WI38 (cell line): ENCODE results near the gene FOXJ3.

Source experiments
- H3K4me3 ChIP-seq: 2 replicates; pipeline ENCODE4 v1.5.1; 2011; ENCODE audit warnings: low read depth, mild to moderate bottlenecking, control low read depth, low read length
- CTCF ChIP-seq: IDR thresholded peaks from 2 replicates; pipeline ENCODE4 v1.5.1; 2012; ENCODE audit warnings: low read depth, mild to moderate bottlenecking, control low read depth, low read length

FOXJ3 gene

DNA sequence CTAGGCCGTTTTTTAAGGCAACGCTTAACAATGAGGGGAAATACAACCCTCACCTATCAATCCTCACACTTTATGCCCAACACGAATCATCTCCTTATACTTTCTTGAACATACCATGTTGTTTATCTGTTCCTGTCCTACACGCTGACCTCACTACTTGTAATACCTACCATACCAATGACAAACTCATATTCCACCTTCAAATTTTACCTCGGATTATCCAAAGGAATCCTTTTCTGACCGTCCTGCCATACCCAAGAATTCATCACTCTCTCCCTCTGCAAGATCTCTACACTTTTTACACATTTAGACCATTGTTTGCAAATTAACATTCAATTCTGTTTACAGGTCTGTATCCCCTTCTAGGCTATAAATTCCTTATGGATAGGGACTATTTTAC, 106.1 kb downstream of the FOXJ3 start:
- H3K4me3 ChIP-seq = no peak overlapping the region
- no peak for TF ChIP-seq CTCF

DNA sequence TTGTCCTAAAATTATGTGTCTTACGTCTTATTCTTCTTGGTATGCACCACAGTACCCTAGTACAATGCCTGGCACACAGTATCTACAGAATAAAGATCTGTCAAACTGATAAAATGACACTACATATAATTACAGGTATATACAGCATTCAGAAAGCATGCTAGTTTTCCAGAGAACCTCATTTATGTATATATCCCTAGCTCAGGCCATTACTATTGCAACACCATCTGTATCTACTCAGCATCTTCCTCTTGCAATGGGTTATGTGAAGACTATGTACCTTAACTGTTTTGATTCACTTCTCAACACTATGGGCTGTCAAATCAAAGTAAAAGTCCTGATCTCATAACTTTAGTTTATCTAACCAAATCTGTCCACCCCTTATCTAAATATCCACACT, 112.0 kb downstream of the FOXJ3 start:
- TF ChIP-seq CTCF = no peak
- H3K4me3 ChIP-seq = no peak overlapping the region

GRCh38 chr1:42221952-42222606, 113.0 kb downstream of the FOXJ3 start:
- no peak overlapping the region for H3K4me3 ChIP-seq
- no peak for TF ChIP-seq CTCF

DNA sequence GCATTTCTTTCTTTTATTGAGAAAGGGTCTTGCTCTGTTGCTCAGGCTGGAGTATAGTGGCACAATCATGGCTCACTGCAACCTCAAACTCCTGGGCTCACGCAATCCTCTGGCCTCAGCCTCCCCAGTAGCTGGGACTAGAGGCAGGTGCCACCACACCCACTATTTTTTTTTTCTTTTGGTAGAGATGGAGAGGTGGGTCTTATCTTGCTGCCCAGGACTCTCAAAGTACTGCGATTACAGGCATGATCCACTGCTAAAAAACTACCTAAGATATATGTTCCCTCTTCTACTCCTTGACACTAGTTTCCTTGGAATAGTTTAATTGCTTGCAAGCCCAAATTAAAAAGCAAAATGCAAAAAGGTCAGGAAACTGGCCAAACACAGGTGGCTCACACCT, 113.6 kb downstream of the FOXJ3 start:
- TF ChIP-seq CTCF = no peak
- no peak overlapping the region for H3K4me3 ChIP-seq

DNA sequence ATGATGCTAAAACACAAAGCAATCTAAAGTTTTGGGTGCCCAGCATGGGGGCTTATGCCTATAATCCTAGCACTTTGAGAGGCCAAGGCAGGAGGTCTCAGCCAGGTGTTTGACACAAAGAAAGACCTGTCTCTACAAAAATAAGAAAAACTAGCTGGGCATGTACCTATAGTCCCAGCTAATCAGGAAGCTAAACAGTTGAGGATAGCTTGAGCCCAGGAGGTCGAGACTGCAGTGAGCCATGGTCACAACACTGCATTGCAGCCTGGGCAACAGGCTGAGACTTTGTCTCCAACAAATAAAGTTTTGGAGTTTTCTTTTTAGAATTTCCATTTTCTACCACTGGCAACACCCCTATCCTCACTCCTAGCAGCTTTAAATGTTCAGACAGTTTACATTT, 115.4 kb downstream of the FOXJ3 start:
- no peak overlapping the region for H3K4me3 ChIP-seq
- TF ChIP-seq CTCF = no peak

DNA sequence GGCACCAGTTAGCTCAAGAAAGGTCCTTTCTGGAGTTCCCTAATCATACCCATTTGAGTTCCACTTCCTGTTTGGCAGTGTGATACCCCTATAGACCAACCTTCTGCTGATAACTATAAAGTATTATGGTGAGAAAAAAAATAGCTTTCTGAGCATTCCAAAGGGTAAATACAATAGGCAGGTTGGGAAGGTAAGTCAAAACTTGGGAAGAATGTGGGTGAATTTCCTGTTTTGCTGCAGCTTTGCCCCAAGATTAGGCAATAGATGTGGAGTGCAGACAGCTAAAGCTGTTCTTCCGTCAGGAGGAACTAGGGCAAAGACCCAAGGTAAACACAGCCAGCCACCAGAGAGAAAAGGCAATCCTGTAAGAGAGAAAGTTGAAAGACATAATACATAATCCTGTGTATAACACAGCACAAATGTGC, 120.6 kb downstream of the FOXJ3 start:
- TF ChIP-seq CTCF = no peak
- H3K4me3 ChIP-seq = no peak overlapping the region

DNA sequence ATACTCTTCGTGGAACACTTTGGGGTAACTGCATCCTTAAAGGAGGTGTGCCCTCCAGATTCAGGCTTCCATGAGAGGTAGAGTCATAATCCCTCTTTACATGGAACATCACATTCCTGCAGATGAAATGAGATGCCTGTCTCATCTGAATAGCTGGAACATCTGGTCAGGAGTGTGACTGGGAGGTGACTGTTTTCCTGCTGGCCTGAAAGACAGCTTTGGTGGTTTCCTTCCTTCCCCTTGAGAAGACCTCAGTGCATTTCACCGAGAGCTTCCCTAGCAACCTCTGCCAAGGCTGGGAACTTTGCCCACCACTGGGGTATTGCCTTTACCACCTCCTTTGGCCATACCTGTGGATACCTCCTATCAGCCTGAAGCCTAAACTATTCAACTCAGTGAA, 123.8 kb downstream of the FOXJ3 start:
- H3K4me3 ChIP-seq = no peak overlapping the region
- TF ChIP-seq CTCF = no peak
